SH-SY5Y (cell line): Measurements from ENCODE around the gene GPR179.

ENCODE experiments used
- GATA2 ChIP-seq: IDR thresholded peaks from 2 replicates; pipeline ENCODE4 v1.6.1; 2011; ENCODE audit warnings: mild to moderate bottlenecking, low read depth, low read length
- GATA3 ChIP-seq: IDR thresholded peaks from 2 replicates; pipeline ENCODE4 v1.6.1; 2011; ENCODE audit warnings: low read depth, mild to moderate bottlenecking, low read length, moderate library complexity

GPR179 gene

DNA sequence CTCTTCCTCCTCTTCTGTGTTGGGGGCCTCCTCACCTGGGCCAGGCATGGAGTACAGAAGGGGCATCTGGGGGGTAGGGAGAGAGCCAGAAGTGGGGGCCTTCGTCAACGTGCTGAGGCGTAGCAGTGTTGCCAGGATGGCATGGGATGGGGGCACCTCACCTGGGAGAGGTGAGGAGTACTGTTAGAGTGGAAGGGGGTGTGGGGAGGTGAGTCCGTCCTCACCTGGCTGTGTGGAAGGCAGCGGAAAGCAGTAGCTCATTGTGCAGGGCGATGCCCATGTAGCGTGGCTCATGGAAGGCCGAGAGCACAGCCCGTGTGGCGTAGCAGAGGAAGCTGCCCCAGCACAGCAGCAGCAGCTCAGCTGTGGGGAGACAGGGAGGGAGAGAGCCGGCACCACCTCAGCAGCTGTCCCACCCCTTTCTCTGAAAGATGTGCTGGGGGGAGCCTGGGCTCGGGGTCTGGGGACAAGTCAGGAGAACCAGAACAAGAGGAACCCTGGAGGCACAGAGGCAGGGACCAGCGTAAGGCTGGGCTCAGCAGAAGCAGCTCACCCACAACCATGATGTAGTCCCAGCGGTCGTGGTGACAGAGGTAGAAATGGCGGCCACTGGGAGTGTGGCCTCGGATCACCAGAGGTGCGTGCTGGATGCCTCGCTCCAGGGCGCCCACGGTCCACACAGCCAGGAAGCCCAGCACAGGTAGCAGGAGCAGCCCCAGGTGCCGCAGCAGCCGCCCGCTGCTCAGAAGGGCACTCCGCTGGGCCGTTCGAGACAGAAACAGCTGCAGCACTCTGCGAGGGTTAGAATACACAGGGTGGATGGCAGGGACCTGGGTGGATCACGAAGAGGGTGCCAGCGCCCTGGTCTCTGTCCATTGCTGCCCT lies 9.0 kb downstream of the GPR179 start:
- no peak for TF ChIP-seq GATA3

- TF ChIP-seq GATA3, result no peak
- no peak for TF ChIP-seq GATA2
Measured at GRCh38 chr17:38333635-38334295, 10.0 kb downstream of the GPR179 start.

DNA sequence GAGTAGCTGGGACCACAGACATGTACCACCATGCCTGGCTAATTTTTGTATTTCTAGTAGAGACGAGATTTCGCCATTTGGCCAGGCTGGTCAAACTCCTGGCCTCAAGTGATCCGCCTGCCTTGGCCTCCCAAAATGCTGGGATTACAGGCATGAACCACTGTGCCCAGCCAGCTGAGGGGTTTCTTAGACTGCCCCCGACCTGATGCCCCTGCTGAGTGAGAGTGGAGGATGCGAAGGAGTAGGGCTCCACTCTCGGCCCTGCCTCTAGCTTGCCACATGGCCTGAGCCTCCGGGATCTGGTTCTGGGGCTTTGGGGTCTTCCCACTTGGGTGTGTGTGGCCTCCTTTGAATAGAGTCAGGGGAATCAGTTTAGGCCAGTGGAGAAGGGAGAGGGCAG lies 11.0 kb downstream of the GPR179 start:
- TF ChIP-seq GATA2 (no peak), GATA3 (no peak)

DNA sequence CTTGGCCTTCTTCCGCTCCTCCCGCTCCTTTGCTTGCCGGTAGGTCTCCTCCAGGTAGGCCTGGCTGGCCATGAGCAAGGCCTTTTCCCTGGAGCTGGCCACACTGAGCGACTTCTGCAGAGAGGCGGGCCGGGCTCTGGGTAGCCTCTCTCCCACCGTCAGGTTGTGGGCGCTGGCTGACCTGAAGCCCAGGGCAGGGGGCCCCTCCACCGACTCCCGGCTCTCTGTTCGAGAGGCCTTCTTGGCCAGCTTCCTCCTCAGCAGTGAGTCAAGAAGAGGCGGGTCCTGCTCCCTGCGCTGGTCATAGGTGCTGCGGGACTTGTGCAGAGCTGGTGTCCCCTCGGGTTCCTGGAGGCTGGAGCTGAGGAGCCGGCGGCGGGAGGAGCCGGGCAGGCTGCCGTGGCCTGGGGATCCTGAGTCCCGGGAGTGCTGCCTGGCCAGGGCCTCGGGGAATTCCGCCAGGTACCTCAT lies 12.8 kb downstream of the GPR179 start:
- no peak for TF ChIP-seq GATA3
- no peak for TF ChIP-seq GATA2

DNA sequence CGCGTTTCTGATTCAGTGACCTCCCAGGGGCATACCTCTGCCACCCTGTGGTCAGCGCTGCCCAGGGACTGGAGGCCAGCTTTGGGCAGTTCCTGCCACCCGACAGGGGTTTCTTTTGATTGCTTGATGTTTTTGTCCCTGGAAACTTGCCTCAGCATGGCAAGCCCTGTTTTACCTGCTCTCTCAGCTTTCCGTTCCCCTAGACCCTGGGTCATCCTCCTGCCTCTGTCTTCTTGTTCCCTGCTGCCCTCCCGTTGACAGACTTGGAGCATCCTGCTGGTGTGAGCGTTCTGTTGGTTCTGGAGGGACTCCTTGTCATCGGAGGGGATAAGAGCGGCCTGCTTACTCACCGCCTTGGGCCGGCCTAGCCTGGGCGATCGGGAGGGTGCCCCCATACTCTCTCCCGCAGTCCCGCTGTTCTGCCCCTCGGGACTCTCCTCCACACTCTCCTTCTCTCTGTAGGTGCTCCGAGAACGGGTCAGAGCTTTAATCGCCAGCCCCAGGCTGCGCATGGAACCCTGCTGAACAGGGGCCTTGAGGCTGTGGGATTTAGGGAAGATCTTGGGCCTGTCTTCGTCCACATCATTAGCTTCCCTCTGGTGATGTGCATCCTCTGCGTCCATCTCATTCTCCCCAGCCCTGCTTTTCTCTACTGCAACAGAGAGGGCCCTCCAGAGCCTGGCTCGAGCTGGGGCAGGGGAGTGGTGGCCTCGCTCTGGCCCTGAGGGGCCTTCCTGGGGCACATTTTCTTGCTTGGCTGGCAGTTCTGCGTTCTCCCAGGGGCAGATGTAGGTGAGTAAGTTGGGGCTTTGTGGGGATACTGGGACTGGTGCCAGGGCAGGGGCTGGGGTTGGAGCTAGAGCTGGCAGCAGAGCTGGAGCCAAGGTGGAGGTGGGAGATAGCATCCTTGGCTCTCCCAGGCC lies 13.7 kb downstream of the GPR179 start:
- TF ChIP-seq GATA2 (no peak), GATA3 (no peak)

- no peak for TF ChIP-seq GATA3
- TF ChIP-seq GATA2, result no peak
Measured at GRCh38 chr17:38329284-38329683, 14.5 kb downstream of the GPR179 start.

- no peak for TF ChIP-seq GATA2
- TF ChIP-seq GATA3, result no peak
Measured at GRCh38 chr17:38328620-38329019, 15.1 kb downstream of the GPR179 start.

GRCh38 chr17:38327936-38328335 lies 15.8 kb downstream of the GPR179 start:
- TF ChIP-seq GATA3 (no peak), GATA2 (no peak)

DNA sequence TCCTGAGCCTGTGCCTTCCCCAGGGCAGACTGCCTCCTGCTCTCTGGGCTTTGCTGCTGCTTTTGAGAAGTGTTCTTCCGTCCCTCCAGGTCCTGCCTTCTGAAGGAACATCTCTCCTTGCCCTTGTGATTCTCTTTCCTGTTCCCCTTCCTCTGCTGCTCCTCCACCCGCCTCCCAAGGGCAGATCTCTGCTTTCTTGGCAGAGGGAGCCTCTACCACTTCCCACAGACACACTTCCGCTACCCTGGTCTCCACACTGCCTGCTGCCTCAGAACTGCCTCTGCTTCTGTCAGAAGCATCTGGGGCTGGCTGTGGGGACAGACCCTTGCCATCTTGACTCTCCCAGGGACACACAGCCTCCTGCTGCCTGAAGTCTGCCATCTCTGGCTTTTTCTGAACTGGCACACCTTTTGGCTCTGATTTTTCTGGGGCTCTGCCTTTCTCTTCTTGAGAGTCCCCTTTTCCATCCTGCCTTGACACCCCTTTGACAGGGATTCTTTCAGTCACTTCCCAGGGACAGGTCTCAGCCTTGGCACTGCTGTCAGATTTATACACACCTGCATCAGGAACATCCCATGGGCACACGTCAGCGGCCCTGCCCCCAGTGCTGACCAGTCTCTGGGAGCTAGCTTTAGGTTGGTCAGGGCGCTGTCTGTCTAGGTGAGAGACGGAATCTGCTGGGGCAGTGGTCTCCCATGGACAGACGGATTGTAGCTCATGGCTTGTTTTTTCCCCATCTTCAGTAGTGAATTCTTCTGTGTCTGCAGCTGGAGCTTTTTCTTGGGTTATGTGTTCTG lies 16.6 kb downstream of the GPR179 start:
- TF ChIP-seq GATA3 (no peak), GATA2 (no peak)

- TF ChIP-seq GATA2 (peak; percentile 92), GATA3 (no peak; the same call in 1 of the 2 replicates)
Measured at GRCh38 chr17:38325221-38325851, 18.4 kb downstream of the GPR179 start.

DNA sequence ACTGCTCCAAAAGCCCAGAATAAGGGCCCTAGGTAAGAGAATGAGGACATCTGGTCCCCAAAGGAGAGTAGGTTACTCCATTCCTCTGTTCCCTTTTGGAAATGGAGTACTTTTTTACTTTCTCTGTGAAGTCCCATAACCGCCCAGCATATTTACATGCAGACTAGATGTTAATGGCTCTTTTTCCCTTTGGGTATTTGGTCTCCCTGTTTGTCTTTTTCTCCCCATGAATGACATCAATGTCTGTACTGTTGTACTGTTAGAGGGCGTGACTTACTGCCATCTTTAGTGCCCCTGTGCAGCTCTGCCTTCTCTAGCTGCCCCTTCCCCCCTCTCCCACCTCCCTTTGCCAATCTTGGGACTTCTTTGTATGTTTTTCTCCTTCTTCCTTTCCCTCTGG lies 19.0 kb downstream of the GPR179 start:
- TF ChIP-seq GATA2 (no peak), GATA3 (no peak)

DNA sequence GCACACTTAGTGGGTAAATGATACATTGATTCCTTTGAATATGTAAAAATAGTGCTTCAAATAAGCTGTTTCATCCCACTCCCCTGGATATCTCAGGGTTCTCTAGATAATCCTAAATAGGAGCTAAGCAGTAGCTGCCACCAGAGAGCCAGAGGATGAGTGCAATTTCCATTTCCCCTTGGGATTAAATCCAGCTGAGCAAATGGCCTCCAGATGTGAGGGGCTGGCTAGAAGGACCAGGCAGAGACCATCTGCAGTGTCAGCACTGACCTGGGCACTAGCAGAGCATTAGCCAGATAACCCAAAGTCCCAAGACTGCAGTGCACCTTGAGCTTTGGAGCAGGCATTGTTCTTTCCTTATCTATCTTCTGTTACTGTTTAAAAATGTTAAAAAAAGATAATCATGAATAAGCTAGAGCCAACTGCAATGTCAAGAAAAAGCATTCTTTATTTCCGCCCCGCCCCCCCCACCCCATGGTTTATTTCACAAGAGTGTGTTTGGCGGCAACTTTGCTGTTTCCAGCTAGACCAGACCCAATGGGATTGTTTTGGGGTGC lies 19.5 kb downstream of the GPR179 start:
- TF ChIP-seq GATA3, result no peak
- no peak for TF ChIP-seq GATA2
